ENCODE results near the gene CHRNB4.

Gene CHRNB4

DNA sequence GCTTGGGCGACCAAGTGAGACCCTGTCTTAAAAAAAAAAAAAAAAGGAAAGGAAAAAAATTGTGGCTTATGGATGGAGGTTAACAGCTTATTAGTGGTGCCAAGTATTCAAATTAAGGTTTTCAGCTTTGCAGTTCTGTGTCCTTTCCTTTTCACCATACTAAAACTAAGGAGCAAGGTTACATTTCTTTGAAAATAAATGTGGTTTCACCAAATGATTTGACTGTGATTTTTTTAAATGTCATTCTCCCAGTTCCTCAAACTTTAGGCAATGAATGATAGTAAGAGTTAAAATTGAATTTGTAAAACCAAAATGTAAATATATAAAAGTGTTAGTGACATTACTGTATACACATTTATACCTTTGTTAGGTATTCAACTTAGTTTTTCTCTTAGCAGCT lies 66.1 kb downstream of the CHRNB4 start:
- TF ChIP-seq, protein P1, sequence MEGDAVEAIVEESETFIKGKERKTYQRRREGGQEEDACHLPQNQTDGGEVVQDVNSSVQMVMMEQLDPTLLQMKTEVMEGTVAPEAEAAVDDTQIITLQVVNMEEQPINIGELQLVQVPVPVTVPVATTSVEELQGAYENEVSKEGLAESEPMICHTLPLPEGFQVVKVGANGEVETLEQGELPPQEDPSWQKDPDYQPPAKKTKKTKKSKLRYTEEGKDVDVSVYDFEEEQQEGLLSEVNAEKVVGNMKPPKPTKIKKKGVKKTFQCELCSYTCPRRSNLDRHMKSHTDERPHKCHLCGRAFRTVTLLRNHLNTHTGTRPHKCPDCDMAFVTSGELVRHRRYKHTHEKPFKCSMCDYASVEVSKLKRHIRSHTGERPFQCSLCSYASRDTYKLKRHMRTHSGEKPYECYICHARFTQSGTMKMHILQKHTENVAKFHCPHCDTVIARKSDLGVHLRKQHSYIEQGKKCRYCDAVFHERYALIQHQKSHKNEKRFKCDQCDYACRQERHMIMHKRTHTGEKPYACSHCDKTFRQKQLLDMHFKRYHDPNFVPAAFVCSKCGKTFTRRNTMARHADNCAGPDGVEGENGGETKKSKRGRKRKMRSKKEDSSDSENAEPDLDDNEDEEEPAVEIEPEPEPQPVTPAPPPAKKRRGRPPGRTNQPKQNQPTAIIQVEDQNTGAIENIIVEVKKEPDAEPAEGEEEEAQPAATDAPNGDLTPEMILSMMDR (conservative IDR thresholded peaks at IDR 0.05) = no peak
- no peak for TF ChIP-seq ZFX (IDR thresholded peaks at IDR 0.05)
- no peak overlapping the region for H3K27ac ChIP-seq
